ENCODE results near the gene DYNC1I1.

The DYNC1I1 gene

GRCh38 chr7:96034940-96035727, 262.8 kb downstream of the DYNC1I1 start:
- no peak for DNase-seq

GRCh38 chr7:96040250-96040772, 268.0 kb downstream of the DYNC1I1 start:
- DNase-seq, result no peak

DNA sequence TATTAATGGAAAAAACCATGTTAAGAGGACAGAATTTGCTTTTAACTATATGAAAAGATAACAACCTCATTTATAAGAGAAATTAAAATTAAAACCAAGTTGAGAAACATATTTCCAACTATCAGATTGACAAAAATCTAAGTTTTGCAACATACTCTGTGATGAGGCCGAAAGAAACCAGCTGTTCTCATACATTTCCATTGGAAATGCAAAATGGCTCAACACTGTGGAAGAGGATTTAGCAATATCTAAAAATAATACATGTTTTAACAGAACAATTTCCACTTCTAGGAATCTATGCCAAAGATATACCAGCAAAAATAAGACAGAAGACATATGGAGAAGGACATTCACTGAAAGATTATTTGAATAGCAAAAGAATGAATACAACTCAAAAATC, 268.8 kb downstream of the DYNC1I1 start:
- DNase-seq, result no peak

GRCh38 chr7:96045181-96045580, 272.8 kb downstream of the DYNC1I1 start:
- DNase-seq, result no peak

DNA sequence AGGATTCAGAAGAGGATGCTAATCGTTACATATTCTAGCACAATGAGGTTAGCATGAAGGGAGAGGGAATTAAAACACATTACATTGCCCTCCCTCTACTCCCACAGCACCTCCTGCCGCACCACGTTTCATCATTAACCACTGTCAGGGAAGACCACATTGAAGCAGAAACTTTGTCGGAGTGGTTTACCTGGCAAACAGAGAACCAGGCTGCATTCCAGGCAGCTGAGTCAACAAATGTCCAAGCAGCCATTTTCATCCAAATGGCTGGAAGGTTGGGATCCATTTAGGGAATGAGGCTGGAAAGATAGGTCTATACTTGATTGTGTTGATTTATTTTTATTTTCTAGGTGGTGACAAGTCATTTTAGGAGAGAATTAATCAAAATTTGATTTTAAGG, 273.6 kb downstream of the DYNC1I1 start:
- DNase-seq, result no peak

DNA sequence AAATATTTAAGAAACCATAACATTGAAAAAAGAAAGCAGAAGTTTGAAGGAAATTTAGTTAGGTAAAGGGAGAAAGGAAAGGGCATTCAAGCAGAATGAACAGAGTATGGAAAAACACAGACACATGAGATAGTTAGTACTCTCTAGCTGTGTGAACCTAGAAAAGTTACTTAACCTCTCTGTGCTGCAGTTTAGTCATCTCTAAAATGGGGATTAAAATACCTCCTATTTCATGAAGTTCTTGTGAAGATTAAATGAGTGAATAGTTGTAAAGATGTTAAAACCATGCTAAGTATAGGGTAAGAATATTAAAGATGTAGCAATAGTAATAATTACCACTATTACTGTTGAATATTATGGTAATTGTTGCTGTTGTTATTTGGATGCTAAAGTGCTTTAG, 279.9 kb downstream of the DYNC1I1 start:
- no peak for DNase-seq

GRCh38 chr7:96052860-96053470, 280.6 kb downstream of the DYNC1I1 start:
- no peak for DNase-seq

- DNase-seq, result no peak
Measured at GRCh38 chr7:96055717-96056116, 283.4 kb downstream of the DYNC1I1 start.

- no peak for DNase-seq
Measured at GRCh38 chr7:96059075-96059474, 286.7 kb downstream of the DYNC1I1 start.

DNA sequence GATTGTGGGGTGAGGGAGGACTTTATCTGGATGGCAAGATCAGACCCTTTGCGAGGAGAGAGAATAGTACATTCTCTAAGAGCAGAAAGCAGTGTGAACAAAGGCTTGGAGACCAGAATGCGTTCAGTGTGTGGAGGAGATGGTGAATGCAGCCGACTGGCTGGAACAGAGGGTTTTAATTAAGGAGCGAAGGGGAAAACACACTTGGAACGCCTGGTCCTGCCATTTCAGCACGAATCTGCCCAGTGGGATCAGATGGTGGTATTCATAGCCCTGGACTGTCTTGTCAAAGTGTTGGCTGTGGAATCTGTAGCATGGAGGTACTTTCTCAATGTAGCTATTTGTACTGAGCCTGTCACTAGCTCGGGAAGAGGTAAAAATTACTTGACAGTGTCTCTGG, 288.7 kb downstream of the DYNC1I1 start:
- DNase-seq, result no peak

DNA sequence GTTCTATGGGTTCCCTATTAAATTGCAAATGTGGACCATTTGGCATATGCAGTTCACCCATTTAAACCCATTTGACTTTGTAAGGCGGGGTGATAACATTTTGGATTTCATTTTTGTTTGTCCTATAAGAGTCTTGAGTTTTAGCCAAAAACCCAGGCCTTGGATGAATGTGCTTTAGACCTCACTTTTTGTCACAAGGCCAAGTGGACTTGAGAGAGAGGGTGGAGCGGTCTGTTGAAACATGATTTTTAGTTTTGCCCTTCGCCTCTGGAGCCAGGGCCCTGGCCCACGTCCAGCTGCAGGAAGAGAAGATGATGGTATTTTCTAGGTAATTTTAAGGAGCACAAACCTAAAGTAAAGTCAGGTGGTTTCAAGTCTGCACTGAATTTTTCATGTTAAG, 289.5 kb downstream of the DYNC1I1 start:
- no peak for DNase-seq

DNA sequence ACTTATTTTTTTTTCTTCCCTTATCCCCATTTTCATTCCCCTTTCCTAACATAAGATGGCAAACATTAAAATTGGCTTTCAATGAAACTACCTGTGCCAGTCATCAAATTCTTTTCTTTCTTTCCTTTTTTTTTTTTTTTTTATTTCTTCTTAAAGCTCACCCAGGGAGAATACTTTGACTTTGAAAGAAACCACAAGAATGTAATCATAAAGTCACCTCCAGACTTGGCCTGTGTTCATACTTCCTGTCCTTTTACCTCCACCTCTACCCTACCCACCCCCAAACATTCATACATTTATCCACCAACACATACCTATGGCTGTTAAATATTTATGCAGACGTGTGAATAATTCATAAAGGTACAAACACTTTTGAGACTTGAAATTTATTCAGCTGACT, 295.0 kb downstream of the DYNC1I1 start:
- no peak for DNase-seq

GRCh38 chr7:96069401-96069800, 297.0 kb downstream of the DYNC1I1 start:
- no peak for DNase-seq

- DNase-seq, result no peak
Measured at GRCh38 chr7:96074871-96075270, 302.5 kb downstream of the DYNC1I1 start.

DNA sequence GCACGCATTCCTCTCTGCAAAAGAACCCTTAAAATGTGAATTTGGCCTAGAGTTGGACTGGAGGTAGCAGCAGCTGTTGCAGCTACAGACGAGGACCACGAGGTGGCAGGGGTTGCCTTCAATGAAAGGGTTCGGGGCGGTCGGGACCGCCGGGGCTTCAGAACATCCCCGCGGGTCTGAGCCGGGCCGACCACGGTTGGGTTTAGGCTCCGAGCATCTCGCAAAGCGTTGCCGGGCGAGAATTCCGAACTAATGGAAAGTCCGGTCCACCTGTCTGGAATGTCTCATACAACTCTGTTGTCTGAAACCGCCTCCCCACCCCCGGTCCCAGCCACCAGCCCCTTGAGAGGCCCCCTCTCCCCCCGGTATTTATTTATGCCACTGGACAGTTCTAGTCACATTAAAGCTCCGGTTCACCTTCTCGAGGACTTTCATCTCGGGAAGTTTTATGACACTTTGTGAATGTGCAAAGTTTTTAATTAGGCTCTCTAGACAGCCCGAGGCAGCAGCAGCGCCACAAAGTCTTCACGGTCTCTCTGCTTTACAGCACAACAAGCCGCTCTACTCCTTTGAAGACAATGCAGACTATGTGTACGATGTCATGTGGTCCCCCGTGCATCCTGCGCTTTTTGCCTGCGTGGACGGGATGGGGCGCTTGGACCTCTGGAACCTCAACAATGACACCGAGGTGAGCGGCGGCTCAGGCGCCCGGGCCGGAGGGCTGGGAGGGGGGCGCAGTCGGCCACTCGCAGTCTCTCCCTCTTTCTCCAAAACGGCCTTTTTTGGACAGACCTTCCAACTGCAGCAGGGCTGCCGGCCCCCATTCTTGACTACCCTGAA, 303.4 kb downstream of the DYNC1I1 start:
- DNase-seq, result peak; percentile 55

- no peak for DNase-seq
Measured at GRCh38 chr7:96076350-96076707, 304.0 kb downstream of the DYNC1I1 start.

GRCh38 chr7:96080027-96080426, 307.7 kb downstream of the DYNC1I1 start:
- no peak for DNase-seq

- no peak for DNase-seq
Measured at GRCh38 chr7:96084881-96085553, 312.7 kb downstream of the DYNC1I1 start.

DNA sequence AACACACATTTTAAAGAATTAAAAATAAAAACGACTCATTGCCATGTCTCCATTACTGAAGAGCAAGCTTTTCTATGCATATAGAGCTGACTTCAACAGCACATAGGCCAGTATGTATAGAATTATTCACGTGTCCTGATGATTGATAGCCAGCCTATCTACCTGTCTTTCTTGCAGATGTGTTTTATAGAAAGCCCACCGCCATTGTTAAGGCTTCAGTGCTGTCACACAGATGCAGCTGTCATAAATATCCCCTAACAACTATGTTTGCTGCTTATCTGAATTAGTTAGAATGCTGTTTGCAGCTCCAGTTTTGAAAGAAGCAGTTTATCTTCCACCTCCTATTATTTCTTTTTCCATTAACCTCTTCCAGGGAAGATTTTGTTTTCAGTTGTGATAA, 313.6 kb downstream of the DYNC1I1 start:
- no peak for DNase-seq

GRCh38 chr7:96088579-96088978, 316.2 kb downstream of the DYNC1I1 start:
- DNase-seq, result no peak

- DNase-seq, result no peak
Measured at GRCh38 chr7:96089511-96089910, 317.2 kb downstream of the DYNC1I1 start.

DNA sequence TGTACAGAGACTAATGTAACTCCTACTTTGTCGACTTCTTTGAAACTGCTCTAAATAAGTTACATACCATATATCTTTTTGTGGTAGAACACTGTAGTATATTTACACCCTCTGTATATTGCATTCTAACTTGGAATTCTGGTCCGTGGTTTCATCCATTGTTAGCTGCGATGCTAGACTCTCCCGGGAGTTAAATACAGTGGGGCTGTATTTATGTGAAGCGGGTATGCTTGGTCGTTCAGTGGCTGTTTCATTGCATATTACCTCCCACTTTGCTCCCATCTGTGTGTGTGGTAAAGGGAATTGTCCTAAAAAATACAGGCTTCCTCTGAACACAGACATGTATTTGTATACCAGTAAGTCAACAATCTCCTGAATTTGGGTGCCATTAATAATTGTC, 318.4 kb downstream of the DYNC1I1 start:
- DNase-seq, result no peak

- no peak for DNase-seq
Measured at GRCh38 chr7:96093435-96093834, 321.1 kb downstream of the DYNC1I1 start.

All from stimulated activated CD4-positive, alpha-beta T cell treated with anti-CD3 and anti-CD28 coated beads, Interleukin-4, amount 100 ng/mL, for 24 hours (primary cell).